Ureter (tissue), 1 donor: ENCODE results near the gene KIAA1328. TPM values are rescaled to one million over a fixed set of nuclear protein-coding genes. Genes with fewer than 3 reads are reported as not detected.

Experiments used
- DNase-seq: peaks from one replicate; pipeline ENCODE4 v3.0.0-alpha.2; 2020; ENCODE audit warnings: low spot score
- total RNA-seq: library from RNA; stranded (reverse); gene quantifications from one replicate; pipeline ENCODE4 v1.2.4, GENCODE V29; 2023
- donor health status: DM: yes; HTN: yes; CAD: no.

Gene KIAA1328
- total RNA-seq, 1 donor from 2014 or later, result 19.0 TPM

DNA sequence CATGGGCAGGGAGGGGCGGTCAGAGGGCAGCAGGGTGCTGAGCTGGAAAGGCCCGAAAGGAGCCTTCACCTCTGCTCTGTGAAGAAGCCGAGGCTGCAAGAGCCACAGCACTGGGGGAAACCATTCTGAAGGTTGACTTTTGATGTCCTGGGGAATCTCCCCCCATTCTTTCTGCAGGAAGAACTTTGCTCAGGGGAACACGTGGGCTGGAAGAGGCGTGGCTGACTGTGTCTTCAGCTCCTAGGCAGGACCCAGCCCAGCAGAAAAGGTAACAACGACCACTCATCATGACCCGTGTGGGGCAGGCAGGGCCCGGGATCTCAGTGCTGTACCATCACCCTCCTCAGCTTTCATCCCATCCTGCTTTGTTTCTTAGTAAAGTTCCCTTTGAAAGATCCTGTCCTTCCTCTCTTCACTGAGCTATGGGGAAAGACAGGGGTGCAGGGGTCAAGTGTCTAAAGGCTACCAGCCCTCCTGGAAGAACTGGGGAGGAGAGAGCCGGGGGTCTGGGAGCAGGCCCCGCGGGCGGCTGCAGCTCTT, 424.0 kb downstream of the KIAA1328 start:
- DNase-seq, result no peak

DNA sequence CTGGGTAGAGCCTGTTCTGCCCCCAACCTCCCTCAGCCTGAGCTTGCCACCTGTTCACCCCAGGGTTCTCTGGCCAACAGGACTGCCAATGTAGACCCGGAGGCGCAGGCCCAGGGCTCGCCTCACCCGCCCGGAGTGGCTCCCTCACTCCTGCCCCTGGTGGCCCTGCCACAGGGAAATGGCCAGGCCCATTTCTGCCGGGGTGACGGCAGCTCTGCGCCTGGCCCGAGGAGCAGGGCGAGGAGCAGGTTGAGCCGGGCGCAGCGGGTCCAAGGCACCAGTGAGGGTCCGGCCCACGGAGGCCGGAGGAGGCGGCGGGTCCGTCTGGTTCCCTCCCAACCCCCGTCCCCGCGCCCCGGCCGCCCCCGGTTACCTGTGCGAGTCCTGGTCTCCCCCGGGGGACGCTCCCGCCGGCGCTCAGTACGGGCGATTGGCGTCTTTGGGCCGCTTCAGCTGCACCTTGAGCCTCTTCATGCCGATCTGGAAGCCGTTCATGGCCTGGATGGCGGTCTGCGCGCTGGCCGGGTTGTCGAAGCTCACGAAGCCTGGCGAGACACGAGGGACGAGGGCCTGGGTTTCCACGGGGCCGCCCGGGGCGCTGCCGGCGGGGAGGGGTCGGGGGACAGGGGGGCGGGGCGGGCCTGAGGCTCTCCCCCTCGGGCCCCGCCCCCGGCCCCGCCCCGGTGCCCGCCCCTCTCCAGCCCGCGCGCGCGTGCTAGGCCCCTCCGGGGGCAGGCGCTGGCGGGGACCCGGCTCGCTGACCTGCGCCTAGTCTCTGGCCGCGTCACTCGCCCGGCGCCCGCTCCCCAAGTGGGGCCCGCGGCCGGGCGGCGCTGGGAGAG, 424.7 kb downstream of the KIAA1328 start:
- no peak for DNase-seq

DNA sequence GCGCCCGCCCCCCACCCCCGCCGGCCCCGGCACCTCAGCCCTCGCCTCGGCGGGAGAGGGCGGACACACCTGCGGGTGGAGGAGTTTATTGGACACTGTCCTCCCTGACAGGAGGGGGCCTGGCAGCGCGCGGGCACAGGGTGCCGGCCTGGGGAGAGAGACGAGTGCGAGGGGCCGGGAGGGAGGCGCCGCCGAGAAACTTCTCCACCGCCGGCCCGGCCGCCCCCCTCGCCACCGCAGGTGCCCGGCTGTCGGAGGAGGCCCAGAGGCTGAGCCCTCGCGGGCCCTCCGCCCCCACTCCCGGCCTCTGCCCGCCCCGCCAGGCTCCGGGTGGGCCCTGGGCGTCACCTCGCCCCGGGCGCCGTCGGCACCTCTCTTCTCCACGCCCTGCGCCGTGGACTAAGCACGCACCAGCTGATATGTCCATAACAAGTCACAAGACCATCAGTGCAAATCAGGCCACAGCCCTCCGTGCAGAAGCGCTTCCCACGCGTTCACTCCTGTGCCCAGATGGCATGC, 425.4 kb downstream of the KIAA1328 start:
- DNase-seq, result no peak

DNA sequence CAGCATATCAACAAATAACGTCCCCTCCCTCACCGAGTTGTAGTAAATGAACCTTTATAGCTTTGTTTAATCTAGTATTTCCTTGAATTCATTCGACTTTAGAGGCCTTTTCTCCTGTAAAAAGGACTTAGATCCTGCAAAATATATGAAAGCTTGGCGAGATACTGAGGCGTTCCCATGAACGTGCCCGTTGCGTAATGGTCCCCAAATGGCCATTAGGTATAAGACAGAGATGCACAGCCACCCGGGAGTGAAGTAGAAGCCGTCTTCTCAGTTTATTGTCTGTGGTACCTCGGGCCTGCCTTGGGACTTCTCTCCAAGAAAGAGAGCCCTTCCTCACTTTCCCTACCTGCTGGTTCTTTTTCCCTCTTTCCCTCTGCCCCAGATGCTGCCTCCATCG, 426.0 kb downstream of the KIAA1328 start:
- DNase-seq, result no peak

DNA sequence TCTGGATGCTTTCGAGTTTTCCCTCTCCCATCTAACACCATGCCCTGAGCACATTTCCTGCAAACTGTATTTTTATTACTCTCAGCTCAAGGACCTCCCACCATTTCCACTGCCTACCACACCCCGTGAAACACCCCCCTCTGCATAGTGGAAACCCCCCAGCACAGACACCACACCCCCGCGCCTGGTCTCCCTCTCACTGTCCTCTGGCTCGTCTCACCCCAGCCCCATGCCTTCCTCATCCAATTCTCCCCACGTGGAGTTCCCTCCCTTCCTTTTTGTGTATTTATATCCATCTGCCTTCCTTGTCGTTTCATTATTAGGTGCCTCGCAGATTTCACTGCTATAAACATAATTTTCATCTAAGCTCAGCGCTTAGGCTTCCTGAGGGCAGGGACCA, 429.2 kb downstream of the KIAA1328 start:
- DNase-seq, result no peak

DNA sequence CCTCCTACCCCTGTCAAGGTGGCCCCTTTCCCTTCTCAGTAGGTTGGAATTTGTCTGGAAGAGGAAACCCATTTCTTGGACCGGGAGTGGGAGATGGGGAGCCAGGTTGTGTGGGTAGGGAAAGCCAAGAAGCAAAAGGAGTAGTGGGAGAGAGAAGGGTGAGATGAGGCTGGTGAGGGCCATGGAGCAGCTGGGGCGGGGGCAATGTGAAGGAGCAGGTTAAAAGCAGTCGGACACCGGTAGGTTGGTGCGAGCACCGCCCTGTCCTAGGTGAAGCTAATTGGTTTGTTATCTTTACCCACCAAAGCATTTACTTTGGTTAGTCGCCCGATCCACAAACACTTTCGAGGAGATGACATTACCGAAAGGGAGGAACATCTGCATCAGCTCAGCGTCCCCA, 429.9 kb downstream of the KIAA1328 start:
- no peak for DNase-seq

DNA sequence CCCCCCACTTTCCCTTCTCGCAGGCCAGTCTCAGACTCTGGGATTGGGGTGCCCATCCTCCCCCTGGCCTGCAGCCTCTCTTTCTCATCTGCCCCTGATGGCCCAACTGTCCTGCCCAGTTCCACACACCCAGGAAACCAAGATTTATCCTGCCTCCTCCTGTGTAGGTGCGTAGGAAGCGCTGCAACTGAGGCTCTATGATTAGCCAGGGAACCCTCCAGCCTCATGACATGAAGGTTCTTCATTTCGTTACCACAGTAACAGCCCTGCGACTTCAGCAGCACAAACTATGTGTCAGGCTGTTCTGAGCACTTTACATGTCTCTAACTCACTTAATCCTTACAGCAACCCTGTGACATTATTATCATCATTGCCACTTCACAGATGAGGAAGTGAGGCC, 430.8 kb downstream of the KIAA1328 start:
- no peak for DNase-seq

DNA sequence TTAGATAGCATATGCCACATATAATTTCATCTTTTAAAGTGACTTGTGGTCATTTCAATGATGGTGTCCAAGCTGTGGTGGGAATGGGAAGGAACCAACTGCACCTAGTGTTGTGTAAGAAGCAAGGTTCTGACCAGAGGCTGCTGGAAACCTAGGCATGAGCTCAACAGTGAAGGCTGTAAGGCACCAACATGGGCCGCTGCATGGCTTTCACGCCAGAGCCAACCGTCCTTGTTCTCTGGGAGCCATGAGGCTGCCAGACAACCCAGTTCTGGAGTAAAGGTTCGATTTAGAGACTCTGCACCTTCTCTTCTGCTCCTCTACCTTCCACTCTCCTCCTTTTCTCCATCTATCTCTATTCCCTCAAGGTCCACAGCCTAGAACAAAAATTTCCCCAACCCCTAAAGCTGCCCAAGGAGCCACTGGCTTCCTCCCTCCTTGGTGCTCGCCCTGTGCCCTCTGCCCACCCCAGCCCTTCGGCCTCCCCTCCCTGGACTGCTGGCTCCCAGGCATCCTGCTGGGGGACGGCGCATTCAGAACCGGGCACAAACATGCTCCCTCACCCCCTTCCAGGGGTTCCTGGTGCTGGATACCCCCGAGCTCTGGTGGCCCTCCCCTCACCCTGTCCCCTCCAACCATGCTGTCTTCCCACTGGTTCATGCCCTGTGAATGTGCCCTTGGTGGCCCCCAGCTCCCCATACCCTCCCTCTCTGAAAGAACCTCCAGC, 431.6 kb downstream of the KIAA1328 start:
- no peak for DNase-seq

DNA sequence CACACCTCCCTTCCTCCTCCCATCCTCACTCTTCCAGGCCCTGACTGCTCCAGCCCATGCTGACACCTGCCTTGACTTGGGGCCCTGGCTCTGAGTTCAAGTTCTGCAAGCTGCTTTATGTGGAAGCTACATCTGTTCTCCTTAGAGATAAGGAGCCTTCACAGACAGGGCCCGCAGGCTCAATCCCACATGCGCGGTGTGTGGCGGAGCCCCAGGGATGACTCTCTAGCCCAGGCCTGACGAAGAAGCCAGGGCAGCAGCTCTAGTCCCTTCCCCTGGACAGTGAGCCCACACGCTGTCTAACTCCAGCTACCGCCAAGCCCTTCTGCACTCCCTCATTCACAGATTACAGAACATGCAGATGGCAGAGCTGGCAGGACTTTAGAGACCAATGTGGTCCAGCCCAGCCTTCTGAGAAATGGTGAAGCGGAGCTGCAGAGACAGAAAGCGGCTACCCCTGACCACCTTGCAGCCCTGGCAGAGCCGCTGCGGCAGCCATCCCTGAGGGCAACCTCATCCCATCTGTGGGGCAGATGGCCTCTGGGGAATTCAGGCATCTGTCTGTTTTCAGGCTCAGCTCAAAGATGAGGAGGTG, 432.4 kb downstream of the KIAA1328 start:
- no peak for DNase-seq

DNA sequence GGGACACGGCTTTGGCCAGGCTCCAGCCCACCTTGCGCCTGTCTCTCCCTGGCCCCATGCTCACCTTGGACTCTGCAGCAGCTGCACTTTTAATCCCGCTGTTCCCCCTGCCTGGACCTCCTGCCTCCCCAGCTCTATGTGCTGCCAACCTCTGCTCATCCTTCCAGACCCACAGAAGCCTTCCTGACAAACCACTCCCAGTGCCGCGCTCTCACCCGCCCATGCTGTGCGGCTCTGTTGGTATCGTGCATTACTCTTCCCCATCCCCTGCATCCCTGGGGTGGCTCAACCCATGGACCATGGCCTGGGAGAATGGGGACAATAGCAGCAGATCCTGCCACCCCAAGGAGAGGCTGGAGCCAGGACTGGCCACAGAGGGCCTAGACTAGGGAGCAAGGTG, 433.1 kb downstream of the KIAA1328 start:
- DNase-seq, result no peak

DNA sequence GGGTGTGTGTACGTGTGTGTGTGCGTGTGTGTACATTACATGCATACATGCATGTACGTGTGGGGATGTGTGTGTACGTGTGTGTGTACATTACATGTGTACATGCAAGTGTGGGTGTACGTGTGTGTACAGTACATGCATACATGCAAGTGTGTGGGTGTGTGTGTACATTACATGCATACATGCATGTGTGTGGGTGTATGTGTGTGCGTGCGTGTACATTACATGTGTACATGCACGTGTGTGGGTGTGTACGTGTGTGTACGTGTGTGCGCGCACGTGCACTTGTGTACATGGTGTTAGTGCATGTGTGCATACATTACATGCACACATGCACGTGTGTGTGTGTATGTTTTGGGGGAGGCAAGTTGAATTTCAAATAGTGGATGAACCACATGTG, 436.0 kb downstream of the KIAA1328 start:
- DNase-seq, result no peak

DNA sequence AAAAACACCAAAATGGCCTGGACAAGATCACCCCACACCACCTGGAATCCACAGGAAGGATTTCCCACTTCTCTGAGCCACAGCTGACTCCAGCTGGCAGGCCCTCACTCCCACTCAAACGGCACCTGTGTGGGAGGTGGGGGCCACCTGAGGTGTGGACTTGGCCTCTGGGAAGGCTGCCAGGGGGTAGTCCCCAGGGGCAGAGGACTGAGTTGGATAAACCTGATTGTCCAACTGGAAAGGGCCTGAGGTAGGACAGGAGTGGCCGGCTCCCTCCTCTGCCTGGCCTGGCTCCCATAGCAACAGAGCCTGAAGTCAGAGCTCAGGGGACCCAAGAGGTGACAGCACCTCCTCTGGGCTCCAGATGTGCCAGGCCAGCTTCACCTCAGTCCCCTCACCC, 436.5 kb downstream of the KIAA1328 start:
- no peak for DNase-seq

DNA sequence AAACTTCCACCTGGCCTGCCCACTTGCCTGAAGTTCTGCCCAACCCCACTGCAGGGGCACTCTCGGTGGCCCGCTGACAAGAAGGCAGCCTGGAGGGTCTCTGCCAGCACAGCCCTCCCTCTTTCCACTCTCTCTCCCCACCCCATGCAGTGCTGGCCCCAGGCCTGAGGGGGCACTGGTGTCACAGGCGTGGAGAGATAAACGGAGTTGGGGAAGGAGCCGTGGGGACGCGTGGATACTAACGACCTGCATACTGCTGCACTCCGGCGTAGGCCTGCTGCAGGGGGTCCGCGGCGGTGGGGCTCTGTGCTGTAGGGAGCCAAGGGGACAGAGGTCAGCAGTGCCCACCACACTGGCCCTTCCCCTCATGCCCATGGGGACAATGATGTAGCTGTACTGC, 437.4 kb downstream of the KIAA1328 start:
- no peak for DNase-seq

DNA sequence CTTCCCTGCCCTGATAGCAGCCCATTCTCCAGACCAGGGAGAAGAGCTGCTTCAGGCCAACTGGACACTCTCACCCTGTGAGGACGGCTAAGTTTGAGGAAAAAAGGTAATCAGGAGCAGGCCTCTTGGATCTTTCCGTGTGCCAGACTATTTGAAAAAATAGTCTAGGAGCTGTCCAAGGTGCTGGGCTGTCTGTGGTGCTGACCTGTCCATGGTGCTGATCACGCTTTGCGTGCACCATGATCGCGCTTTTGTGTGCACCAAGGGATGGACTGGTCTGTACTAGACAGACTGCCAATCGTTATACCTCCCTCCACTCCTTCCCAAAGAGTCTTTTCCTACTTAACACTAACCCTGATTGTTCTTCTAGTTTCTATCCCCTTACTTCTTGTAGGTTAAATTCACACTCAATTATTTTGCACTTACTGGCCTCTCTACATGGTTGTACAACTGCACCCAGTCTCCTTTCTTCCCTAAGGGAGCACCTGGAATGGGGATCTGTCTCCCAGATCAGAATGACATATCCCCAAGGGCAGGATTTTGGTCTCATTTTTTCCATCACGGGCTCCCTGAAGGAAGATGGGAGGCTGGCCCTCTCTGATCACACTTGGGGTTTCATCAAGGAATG, 441.2 kb downstream of the KIAA1328 start:
- DNase-seq, result peak; percentile 54

DNA sequence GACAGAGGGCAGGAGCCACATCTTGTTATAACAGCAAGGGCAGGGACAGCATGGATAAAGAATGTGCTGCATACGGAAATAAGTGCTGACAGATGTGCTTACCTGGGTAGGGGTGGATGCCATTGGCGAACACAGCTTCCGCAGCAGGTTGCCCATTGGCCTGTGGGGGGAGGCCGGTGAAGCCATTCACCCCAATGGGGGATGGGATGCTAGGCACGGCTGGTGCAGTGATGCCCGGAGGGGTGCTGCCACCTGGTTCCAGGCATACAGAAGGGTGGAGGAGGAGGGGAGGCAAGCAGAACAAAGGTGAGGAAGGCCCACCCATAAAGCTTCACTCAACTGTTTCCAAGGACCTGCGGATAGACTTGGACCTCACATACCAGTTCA, 441.7 kb downstream of the KIAA1328 start:
- DNase-seq, result no peak

DNA sequence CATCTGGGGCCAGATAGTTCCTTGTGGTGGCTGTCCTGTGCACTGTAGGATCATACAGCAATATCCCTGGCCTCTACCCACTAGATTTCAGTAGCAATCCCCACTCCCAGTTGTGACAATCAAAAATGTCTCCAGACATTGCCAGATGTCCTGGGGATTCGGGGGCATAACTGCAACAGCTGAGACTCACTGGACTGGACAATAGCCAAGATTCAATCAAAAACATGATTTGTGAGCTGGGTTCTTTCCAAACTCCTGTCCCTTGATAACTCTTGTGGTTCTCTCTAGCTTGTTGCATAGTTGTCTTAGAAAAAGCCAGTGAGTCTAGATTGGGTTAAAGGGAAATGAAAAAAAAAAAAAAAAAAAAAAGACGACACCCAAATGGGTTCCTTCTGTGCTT, 443.3 kb downstream of the KIAA1328 start:
- no peak for DNase-seq

DNA sequence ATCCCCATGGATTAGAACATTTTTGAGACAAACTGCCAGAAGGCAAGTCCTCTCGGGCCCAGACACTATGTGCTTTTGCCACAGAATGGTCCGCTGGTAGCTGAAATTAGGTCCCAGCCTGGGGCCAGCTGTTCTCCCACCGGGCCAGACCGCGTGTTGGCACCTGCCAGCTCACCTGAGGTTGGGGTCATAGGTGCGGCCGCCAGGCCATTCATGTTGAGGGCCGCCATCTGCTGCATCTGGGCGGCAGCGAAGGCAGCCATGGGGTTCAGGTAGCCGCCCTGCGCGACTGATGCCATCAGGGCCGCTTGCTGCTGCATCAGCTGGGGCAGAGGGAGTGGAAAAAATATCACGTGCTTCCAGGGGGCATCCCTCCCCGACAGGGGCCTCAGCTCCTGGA, 443.9 kb downstream of the KIAA1328 start:
- DNase-seq, result no peak

DNA sequence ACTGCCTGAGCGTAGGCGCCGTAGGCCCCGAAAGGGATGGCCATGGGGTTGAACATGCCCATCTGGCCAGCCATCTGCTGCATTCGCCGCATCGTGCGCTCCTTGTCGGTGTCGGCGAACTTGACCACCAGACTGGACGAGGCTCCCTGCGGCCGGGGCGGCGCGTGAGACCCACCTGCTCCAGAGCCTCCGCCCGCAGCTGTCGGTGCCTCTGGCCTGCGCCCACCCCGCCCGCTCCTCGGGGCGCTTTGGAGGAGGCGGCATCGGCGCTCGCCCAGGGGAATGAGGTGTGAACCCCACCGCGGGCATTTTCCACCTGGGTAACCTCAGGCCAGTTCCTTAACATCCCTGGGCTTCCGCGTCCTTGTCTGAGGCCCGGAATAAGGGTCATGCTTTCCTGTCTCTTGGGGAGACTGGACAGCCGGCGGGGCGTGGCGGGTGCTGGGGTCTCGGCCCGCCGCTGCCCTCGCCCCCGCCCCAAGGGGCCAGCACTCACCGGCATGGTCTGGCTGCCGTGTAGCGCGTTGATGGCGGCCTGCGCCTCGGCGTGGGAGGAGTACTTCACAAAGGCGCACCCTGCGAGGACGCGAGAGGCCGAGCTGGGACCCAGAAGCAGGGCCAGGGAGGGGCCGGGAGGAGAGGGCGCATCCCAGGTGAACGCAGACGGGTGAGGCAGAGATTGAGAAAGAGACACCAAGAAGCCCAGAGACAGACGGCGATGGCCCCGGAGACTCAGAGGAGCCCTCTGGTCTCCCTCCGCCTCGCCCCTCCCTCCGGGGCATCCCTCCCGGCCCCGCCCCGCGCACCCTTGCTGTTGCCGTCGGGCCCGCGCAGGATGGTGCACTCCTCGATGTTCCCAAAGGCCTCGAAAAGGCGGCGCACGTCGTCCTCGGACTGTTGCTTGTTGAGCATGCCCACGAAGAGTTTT, 445.6 kb downstream of the KIAA1328 start:
- no peak for DNase-seq

DNA sequence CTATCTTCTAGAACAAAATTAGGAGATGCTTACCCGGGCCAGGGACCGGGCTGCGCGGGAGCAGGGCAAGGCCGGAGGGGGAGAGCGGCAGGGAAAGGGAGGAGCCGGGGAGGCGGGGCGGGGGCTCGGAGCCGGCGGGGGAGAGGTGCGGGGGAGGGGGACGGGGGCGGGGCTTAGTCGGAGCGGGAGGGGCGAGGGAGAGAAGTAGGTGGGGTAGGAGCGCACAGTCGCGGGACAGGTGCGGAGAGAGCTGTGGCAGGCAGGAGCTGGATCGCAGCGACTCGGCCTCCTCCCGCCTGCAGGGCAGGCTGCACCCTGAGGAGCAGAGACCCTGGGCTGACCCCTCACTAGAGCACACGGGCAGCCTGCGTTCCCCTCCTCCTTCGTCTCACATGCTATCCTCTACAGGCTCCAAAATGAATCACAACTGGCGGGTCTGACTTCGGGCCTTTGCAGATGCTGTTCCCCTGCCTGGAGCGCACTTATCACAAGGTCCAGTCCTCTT, 446.4 kb downstream of the KIAA1328 start:
- no peak for DNase-seq

DNA sequence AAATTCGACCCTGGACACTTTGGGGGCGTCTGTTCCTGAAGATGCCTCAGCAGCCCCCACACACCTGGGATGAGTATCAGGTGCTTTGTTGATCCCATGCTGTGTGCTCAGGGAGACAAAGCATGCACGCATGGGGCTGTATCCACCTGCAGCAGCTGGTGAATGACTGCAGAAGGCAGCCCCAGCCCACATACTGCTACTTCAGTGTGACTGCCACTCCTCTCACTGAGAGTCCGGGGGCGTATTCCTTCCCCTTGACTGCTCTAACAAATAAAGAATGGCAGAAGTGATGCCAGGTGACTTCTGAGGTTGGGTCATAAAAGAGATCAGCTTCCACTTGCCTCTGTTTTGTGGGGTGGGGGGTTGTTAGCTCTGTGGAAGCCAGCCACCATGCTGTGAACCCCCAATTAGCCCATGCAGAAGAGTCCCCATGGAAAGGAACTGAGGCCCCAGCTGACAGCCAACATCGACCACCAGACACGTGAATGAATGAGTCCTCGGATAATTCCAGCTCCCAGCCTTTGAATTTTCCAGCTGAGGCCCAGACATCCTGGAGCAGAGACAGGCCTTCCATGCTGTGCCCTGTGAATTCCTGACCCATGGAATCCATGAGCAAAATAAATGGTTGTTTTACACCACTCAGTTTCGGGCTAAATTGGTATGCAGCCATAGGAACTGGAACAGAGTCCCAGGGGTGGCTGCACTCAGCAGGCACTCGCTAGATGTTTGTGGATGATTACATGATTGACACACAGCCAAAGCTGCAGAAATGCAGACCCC, 447.4 kb downstream of the KIAA1328 start:
- DNase-seq, result no peak
